Fibroblast of the aortic adventitia (primary cell): ENCODE data around the gene ZNHIT2. TPM values are rescaled to one million over a fixed set of nuclear protein-coding genes. Genes with fewer than 3 reads are reported as not detected.

Experiments used
- DNase-seq: peaks from one replicate; pipeline ENCODE4 v3.0.0-alpha.2; 2010; ENCODE audit warnings: low read depth
- H3K4me3 ChIP-seq: 2 replicates; pipeline ENCODE4 v1.5.1; 2011; ENCODE audit warnings: low read depth, mild to moderate bottlenecking, control low read depth, low read length, moderate library complexity
- CTCF ChIP-seq: IDR thresholded peaks from 2 replicates; pipeline ENCODE4 v1.5.1; 2011; ENCODE audit warnings: mild to moderate bottlenecking, low read length, control low read depth, inconsistent platforms; ENCODE audit not compliant: insufficient read depth
- total RNA-seq: library from RNA; depleted of rRNA; stranded (reverse); fragments of >200 nt; gene quantifications from 2 replicates; pipeline ENCODE4 v1.2.3, GENCODE V29; 2012; ENCODE audit warnings: low replicate concordance

Gene ZNHIT2
- total RNA-seq, 1 donor = 9.9 TPM

DNA sequence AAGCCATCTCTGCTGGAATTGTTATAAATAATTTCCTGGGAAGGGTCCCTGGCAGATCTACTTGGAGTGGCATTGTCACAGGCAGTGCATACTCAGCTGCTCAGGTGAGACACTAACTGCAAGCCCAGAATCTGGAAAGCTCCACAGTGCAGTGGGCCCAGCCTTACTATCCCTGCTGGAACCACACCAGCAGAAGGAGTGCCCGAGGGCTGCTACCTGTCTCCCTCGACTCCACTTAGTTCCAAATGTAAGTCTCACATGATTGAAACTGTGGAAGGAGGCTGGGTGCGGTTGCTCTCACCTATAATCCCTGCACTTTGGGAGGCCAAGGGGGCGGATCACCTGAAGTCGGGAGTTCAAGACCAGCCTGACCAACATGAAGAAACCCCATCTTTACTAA lies 31.2 kb upstream of the ZNHIT2 start:
- no peak overlapping the region for H3K4me3 ChIP-seq
- no peak for TF ChIP-seq CTCF
- DNase-seq = no peak

DNA sequence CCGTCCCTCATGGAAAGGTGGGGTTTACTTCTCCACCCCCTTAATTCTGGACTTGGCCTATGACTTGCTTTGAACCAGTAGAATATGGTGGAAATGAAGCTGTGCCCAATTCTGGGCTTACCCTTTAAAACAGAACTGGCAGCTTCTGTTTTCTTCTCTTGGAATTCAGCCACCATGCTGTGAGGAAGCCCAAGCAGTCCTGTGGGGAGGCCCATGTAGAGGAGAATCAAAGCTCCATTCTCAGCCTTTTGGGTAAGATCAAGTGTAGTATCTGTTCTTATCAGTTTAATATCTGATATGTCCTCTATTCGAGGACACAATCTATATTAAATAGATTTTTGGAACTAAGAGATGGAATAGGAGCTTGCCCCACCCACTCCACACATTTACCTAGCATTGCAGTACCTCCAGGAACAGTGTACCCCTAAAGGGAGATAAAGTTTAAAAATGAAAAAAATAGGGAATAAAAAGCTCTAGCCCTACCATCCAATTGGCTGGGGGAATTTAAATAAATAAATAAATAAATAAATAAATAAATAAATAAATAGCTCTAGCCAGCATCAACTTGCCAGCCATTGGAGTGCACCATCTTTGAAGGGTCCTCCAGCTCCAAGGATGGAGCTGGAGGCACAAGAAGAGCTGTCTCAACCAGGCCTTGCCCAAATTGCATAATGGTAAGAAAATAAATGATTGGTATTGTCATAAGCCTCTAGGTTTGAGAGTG lies 30.0 kb upstream of the ZNHIT2 start:
- H3K4me3 ChIP-seq = no peak overlapping the region
- no peak for TF ChIP-seq CTCF
- no peak for DNase-seq

GRCh38 chr11:65141896-65142494 lies 24.5 kb upstream of the ZNHIT2 start:
- DNase-seq = no peak
- H3K4me3 ChIP-seq = no peak overlapping the region
- no peak for TF ChIP-seq CTCF

- DNase-seq = no peak
- H3K4me3 ChIP-seq = no peak overlapping the region
- no peak for TF ChIP-seq CTCF
Measured at GRCh38 chr11:65136515-65137096, 19.1 kb upstream of the ZNHIT2 start.

DNA sequence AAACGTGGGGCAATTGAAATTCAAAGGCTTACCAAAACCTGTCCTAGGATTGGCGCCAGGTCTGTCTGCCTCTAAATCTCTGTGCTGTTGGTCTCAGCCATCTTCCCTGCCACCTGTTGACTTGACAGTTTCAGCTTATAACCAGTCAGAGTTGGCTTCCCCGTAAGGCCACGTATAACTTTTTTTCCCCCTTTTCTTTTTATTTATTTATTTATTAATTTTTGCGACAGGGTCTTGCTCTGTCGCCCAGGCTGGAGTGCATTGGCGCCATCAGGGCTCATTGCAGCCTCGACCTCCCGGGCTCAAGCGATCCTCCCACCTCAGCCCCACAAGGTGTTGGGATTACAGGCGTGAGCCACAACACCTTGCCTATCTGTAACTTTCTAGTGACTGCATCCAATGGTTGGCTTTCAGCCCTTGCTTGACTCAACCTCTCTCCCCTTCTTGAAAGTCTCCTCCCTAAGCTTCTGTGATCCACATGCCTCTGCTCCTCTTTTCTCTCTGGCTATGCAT lies 18.2 kb upstream of the ZNHIT2 start:
- no peak for DNase-seq
- peak overlapping the region; percentile 94 for H3K4me3 ChIP-seq
- no peak for TF ChIP-seq CTCF

- H3K4me3 ChIP-seq = peak overlapping the region; percentile 94
- peak; percentile 96 for DNase-seq
- TF ChIP-seq CTCF = no peak
Measured at GRCh38 chr11:65134952-65135632, 17.6 kb upstream of the ZNHIT2 start.
